Esophagus muscularis mucosa (tissue), 4 donors: ENCODE data around the gene ZNF768. TPM values are rescaled to one million over a fixed set of nuclear protein-coding genes. Genes with fewer than 3 reads are reported as not detected.

Experiments used
- DNase-seq: peaks from one replicate; pipeline ENCODE4 v3.0.0-alpha.2; 2017; ENCODE audit errors: extremely low spot score
- H3K27ac ChIP-seq, 4 donors: fragments of 200-600 bp; sonication (generic); replicated peaks in 1 of 4; 1 replicate in 3 of 4; 2 replicates in 1 of 4; pipeline ENCODE4 v1.5.1; 2016 to 2019; ENCODE audit warnings: mild to moderate bottlenecking in 1 of 4
- H3K27me3 ChIP-seq, 4 donors: fragments of 200-600 bp; sonication (generic); one replicate each; pipeline versions ENCODE4 v1.5.1 to v1.6.0; 2016 to 2019
- H3K36me3 ChIP-seq, 4 donors: fragments of 200-600 bp; sonication (generic); one replicate each; pipeline ENCODE4 v1.5.1; 2016 to 2019
- H3K4me1 ChIP-seq, 4 donors: fragments of 200-600 bp; sonication (generic); one replicate each; pipeline ENCODE4 v1.5.1; 2016 to 2019
- H3K4me3 ChIP-seq, 4 donors: fragments of 200-600 bp; sonication (generic); 1 replicate in 2 of 4; 2 replicates in 2 of 4; pipeline ENCODE4 v1.5.1; 2016 to 2019; ENCODE audit warnings: mild to moderate bottlenecking in 4 of 4, moderate library complexity in 1 of 4
- H3K9me3 ChIP-seq, 4 donors: fragments of 200-600 bp; sonication (generic); 1 replicate in 3 of 4; 2 replicates in 1 of 4; pipeline ENCODE4 v1.5.1; 2016 to 2019
- CTCF ChIP-seq, 3 experiments: fragments of 200-600 bp in 2 of 3; fragments of 450-650 bp in 1 of 3; sonication (generic) in 2 of 3; IDR thresholded peaks; one replicate each; pipeline ENCODE4 v1.5.1; 2017 to 2019; ENCODE audit warnings: antibody characterized with exemption in 3 of 3, mild to moderate bottlenecking in 2 of 3, moderate library complexity in 1 of 3
- EP300 ChIP-seq: sonication (generic); formaldehyde crosslinking; IDR thresholded peaks from one replicate; pipeline ENCODE4 v1.6.1; 2017; ENCODE audit warnings: antibody characterized with exemption
- POLR2A ChIP-seq: fragments of 450-650 bp; IDR thresholded peaks from one replicate; pipeline ENCODE4 v1.6.1; 2017; ENCODE audit warnings: antibody characterized with exemption, moderate library complexity, mild to moderate bottlenecking, low read depth
- POLR2AphosphoS5 ChIP-seq, 2 donors: sonication (generic); formaldehyde crosslinking; IDR thresholded peaks; one replicate each; pipeline ENCODE4 v1.6.1; 2017; ENCODE audit warnings: antibody characterized with exemption in 2 of 2
- WGBS: methylation state at CpG from one replicate; pipeline ENCODE4 v1.1.5; 2018; 5-methylcytosine and 5-hydroxymethylcytosine counted together
- intact Hi-C: fragments of 100-400 bp; cut with DNase I; formaldehyde crosslinking; loops from one replicate; pipeline ENCODE4 v1.15.1; 2023
- total RNA-seq, 4 donors: library from RNA; depleted of rRNA; stranded (reverse); fragments of >200 nt; gene quantifications; one replicate each; pipeline versions ENCODE4 v1.1.0 to v1.2.1, GENCODE V29; 2016

Gene ZNF768
- total RNA-seq, 4 donors from 2014 or later, result 46.9 to 91.5 (median 64.0) TPM

GRCh38 chr16:30569746-30570635 is 43.6 kb upstream of the ZNF768 start:
- TF ChIP-seq POLR2A, result no peak
- Histone ChIP-seq H3K4me1 (peaks cover 22 to 29% (median 24%) of the 10 kb centered on the region in 4 donors), H3K27me3 (no peaks in the 10 kb centered on the region), H3K4me3 (peak overlapping the region; percentile 87 to 95 (median 90)), H3K9me3 (no peaks in the 10 kb centered on the region), H3K36me3 (peaks cover 0 to 10% (median 3%) of the 10 kb centered on the region in 4 donors), H3K27ac (peak overlapping the region; percentile 95 to 100 (median 98))
- intact Hi-C loops, result no loop called here
- 87% methylated on average over 23 of the region's 44 CpGs for WGBS
- DNase-seq, result no peak

- 86% methylated on average over 3 of the region's 3 CpGs for WGBS
- TF ChIP-seq CTCF (IDR thresholded peaks at IDR 0.05), result no peak
- no peak for TF ChIP-seq EP300
- TF ChIP-seq POLR2A, result no peak
- no peak for TF ChIP-seq POLR2AphosphoS5 (IDR thresholded peaks at IDR 0.05)
- Histone ChIP-seq H3K9me3 (no peaks in the 10 kb centered on the region), H3K4me1 (peaks cover 22 to 29% (median 24%) of the 10 kb centered on the region in 4 donors), H3K27ac (no peak overlapping the region), H3K36me3 (peaks cover 0 to 10% (median 3%) of the 10 kb centered on the region in 4 donors), H3K4me3 (no peak overlapping the region), H3K27me3 (no peaks in the 10 kb centered on the region)
- no peak for DNase-seq
- intact Hi-C loops, result no loop called here
These were observed 42.9 kb upstream of the ZNF768 start for GRCh38 chr16:30569281-30569680.

- Histone ChIP-seq H3K27ac (peak overlapping the region in 2 of 4 donors; percentile 13 to 22), H3K36me3 (peaks cover 0 to 10% (median 3%) of the 10 kb centered on the region in 4 donors), H3K4me3 (no peak overlapping the region), H3K4me1 (peaks cover 22 to 27% (median 24%) of the 10 kb centered on the region in 4 donors), H3K9me3 (no peaks in the 10 kb centered on the region), H3K27me3 (no peaks in the 10 kb centered on the region)
- WGBS, result 50% methylated on average over 6 of the region's 6 CpGs
- no peak for DNase-seq
- TF ChIP-seq POLR2AphosphoS5 (IDR thresholded peaks at IDR 0.05), result no peak
- no peak for TF ChIP-seq POLR2A
- TF ChIP-seq CTCF (IDR thresholded peaks at IDR 0.05), result no peak
- intact Hi-C loops, result no loop called here
These were observed 41.7 kb upstream of the ZNF768 start for GRCh38 chr16:30567991-30568638.

GRCh38 chr16:30567160-30567990 is 41.0 kb upstream of the ZNF768 start:
- peaks cover 0 to 10% (median 3%) of the 10 kb centered on the region in 4 donors for H3K36me3 ChIP-seq
- peaks cover 18 to 19% (median 18%) of the 10 kb centered on the region in 4 donors for H3K4me1 ChIP-seq
- intact Hi-C loops, result no loop called here
- WGBS, result 82% methylated on average over 14 of the region's 14 CpGs
- H3K4me3 ChIP-seq, result no peak overlapping the region
- TF ChIP-seq POLR2A (no peak), POLR2AphosphoS5 (IDR thresholded peaks at IDR 0.05) (no peak), CTCF (IDR thresholded peaks at IDR 0.05) (no peak), EP300 (no peak)
- no peaks in the 10 kb centered on the region for H3K9me3 ChIP-seq
- H3K27me3 ChIP-seq, result no peaks in the 10 kb centered on the region
- peak overlapping the region in 1 of 4 donors; percentile 22 for H3K27ac ChIP-seq
- no peak for DNase-seq
